Keratinocyte (primary cell): ENCODE measurements around the gene GNLY. TPM values are rescaled to one million over a fixed set of nuclear protein-coding genes. Genes with fewer than 3 reads are reported as not detected.

ENCODE experiments used
- DNase-seq: peaks from one replicate; pipeline ENCODE4 v3.0.0-alpha.2; 2011; ENCODE audit warnings: low read depth, missing footprints, low spot score
- FAIRE-seq: peaks from 2 replicates; lab custom pipeline; 2011; peaks lifted over from hg19 to GRCh38; lab: Jason Lieb, UNC
- H2AFZ ChIP-seq: 2 replicates; pipeline ENCODE4 v1.6.0; 2012; ENCODE audit warnings: low read length, control low read depth, inconsistent platforms; ENCODE audit not compliant: control insufficient read depth
- H3K27ac ChIP-seq: 2 replicates; pipeline ENCODE4 v1.5.1; 2011; ENCODE audit warnings: low read length; ENCODE audit not compliant: control insufficient read depth, insufficient read depth
- H3K27me3 ChIP-seq: 3 replicates; pipeline ENCODE4 v1.6.0; 2011; ENCODE audit warnings: low read length; ENCODE audit not compliant: control insufficient read depth, insufficient read depth; ENCODE audit errors: extremely low read depth
- H3K36me3 ChIP-seq, 2 experiments: 2 replicates in 1 of 2; 3 replicates in 1 of 2; pipeline ENCODE4 v1.5.1; 2011; ENCODE audit warnings: low read length in 2 of 2, mild to moderate bottlenecking in 1 of 2; ENCODE audit not compliant: control insufficient read depth in 2 of 2, insufficient read depth in 2 of 2; ENCODE audit errors: extremely low read depth in 1 of 2
- H3K4me1 ChIP-seq: 3 replicates; pipeline ENCODE4 v1.5.1; 2011; ENCODE audit warnings: low read length; ENCODE audit not compliant: control insufficient read depth, insufficient read depth; ENCODE audit errors: extremely low read depth
- H3K4me2 ChIP-seq: 3 replicates; pipeline ENCODE4 v1.6.0; 2011; ENCODE audit warnings: low read depth, low read length; ENCODE audit not compliant: control insufficient read depth, insufficient read depth; ENCODE audit errors: extremely low read depth
- H3K4me3 ChIP-seq, 3 experiments: fragments of 200-600 bp in 1 of 3; sonication (generic) in 1 of 3; 2 replicates in 2 of 3; 3 replicates in 1 of 3; pipeline ENCODE4 v1.5.1; 2011 to 2016; ENCODE audit warnings: low read length in 3 of 3, mild to moderate bottlenecking in 3 of 3, control low read depth in 2 of 3, inconsistent platforms in 1 of 3, low read depth in 1 of 3, mixed read lengths in 1 of 3, mixed run types in 1 of 3, moderate library complexity in 1 of 3; ENCODE audit not compliant: control insufficient read depth in 2 of 3, insufficient read depth in 2 of 3; ENCODE audit errors: extremely low read depth in 1 of 3
- H3K79me2 ChIP-seq: 2 replicates; pipeline ENCODE4 v1.6.0; 2012; ENCODE audit warnings: low read length; ENCODE audit not compliant: control insufficient read depth, insufficient read depth
- H3K9ac ChIP-seq: 3 replicates; pipeline ENCODE4 v1.6.0; 2011; ENCODE audit warnings: low read length; ENCODE audit not compliant: control insufficient read depth, insufficient read depth; ENCODE audit errors: extremely low read depth
- H3K9me1 ChIP-seq: 3 replicates; pipeline ENCODE4 v1.6.0; 2011; ENCODE audit warnings: low read length; ENCODE audit not compliant: control insufficient read depth, insufficient read depth; ENCODE audit errors: extremely low read depth
- H3K9me3 ChIP-seq: 2 replicates; pipeline ENCODE4 v1.5.1; 2012; ENCODE audit warnings: low read depth, low read length; ENCODE audit not compliant: control insufficient read depth
- H4K20me1 ChIP-seq: 3 replicates; pipeline ENCODE4 v1.6.0; 2011; ENCODE audit warnings: low read length; ENCODE audit not compliant: control insufficient read depth, insufficient read depth; ENCODE audit errors: extremely low read depth
- EZH2 ChIP-seq: IDR thresholded peaks from one replicate; pipeline ENCODE4 v1.6.1; 2012; ENCODE audit warnings: inconsistent platforms, mild to moderate bottlenecking, low read length, moderate library complexity
- dilution Hi-C: fragments of 300-500 bp; cut with MboI; formaldehyde crosslinking; loops from one replicate; pipeline ENCODE4 v1.7.0; 2020; ENCODE audit warnings: low sequenced_read_pairs; ENCODE audit not compliant: extremely low pct_ligation_motif_present
- polyA plus RNA-seq, 5 experiments: library from polyadenylated mRNA; depleted of rRNA in 3 of 5; stranded (reverse) in 3 of 5; stranded (forward) in 1 of 5; unstranded in 1 of 5; fragments of >200 nt; gene quantifications; 1 replicate in 1 of 5; 2 replicates in 3 of 5; 3 replicates in 1 of 5; pipeline versions ENCODE4 v1.2.1 to v1.2.3, GENCODE V29; 2011 to 2012; ENCODE audit warnings: missing spikeins in 2 of 5, low read depth in 1 of 5, low replicate concordance in 1 of 5
- TF ChIP-seq, protein P1 (sequence below), 3 experiments: IDR thresholded peaks in 1 of 3; conservative IDR thresholded peaks in 1 of 3; optimal IDR thresholded peaks in 1 of 3; 2 replicates in 2 of 3; 3 replicates in 1 of 3; pipeline versions ENCODE3 to v1.5.1; 2011; ENCODE audit warnings: low read length in 3 of 3, mild to moderate bottlenecking in 3 of 3, moderate library complexity in 2 of 3, control low read depth in 1 of 3, inconsistent platforms in 1 of 3; ENCODE audit not compliant: insufficient read depth in 2 of 3; ENCODE audit errors: extremely low read depth in 1 of 3

GNLY gene
- polyA plus RNA-seq, 1 donor (not counting 4 experiments of a cell fraction or from before 2014, with no cell fraction given) = not detected

DNA sequence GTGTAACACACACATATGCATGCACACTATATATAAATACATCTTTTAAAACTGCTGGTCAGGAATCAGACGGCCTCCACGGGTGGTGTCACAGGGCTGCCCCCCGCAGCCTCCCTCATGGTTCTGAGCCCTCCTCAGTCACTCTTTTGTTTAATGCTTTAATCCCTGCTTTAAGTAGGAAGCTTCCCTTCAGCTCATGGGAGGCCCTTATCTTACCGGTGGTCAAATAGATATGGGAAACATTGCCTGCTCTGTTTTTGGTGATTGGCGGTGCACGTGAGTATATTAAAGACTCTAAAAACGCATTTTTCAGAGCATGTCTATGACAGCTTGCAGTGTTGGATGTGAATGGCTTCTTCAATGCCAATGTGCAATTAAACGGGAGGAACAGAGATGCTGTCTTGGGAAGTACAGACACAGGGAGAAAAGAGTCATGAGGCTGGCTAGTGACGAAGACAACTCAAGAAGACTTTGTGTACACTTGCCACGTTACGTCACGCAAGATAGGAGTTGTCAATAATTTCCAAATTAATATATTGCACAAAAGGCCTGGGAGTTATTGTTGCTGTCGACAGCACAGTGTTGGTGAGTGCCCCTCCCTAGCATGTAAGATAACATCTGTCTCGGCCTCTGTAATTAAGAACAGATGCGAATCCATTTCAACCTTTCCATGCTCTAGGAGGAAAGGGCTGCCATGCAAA, 23.3 kb downstream of the GNLY start:
- H3K9me1 ChIP-seq = no peaks in the 10 kb centered on the region
- DNase-seq (no peak), FAIRE-seq (no peak)
- no peaks in the 10 kb centered on the region for H3K9me3 ChIP-seq
- H3K4me2 ChIP-seq = no peak overlapping the region
- H3K27ac ChIP-seq = no peak overlapping the region
- no peak overlapping the region for H2AFZ ChIP-seq
- TF ChIP-seq, protein P1, sequence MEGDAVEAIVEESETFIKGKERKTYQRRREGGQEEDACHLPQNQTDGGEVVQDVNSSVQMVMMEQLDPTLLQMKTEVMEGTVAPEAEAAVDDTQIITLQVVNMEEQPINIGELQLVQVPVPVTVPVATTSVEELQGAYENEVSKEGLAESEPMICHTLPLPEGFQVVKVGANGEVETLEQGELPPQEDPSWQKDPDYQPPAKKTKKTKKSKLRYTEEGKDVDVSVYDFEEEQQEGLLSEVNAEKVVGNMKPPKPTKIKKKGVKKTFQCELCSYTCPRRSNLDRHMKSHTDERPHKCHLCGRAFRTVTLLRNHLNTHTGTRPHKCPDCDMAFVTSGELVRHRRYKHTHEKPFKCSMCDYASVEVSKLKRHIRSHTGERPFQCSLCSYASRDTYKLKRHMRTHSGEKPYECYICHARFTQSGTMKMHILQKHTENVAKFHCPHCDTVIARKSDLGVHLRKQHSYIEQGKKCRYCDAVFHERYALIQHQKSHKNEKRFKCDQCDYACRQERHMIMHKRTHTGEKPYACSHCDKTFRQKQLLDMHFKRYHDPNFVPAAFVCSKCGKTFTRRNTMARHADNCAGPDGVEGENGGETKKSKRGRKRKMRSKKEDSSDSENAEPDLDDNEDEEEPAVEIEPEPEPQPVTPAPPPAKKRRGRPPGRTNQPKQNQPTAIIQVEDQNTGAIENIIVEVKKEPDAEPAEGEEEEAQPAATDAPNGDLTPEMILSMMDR (optimal IDR thresholded peaks at IDR 0.05 in 1 of 3, IDR thresholded peaks at IDR 0.05 in 1 of 3, conservative IDR thresholded peaks at IDR 0.05 in 1 of 3; ENCODE audit: extremely low read depth in 1 of 3, insufficient read depth in 2 of 3, low read length in 3 of 3) = no peak
- no peak for TF ChIP-seq EZH2
- peaks cover 3% of the 10 kb centered on the region for H4K20me1 ChIP-seq
- H3K36me3 ChIP-seq = no peaks in the 10 kb centered on the region
- no peak overlapping the region for H3K4me3 ChIP-seq
- no peaks in the 10 kb centered on the region for H3K79me2 ChIP-seq
- H3K9ac ChIP-seq = no peak overlapping the region
- dilution Hi-C loops = loop anchor here (25.0 kb wide), 1 partner anchor 95 kb away; no protein-coding TSS in a partner anchor
- H3K4me1 ChIP-seq = no peaks in the 10 kb centered on the region
- H3K27me3 ChIP-seq = peaks cover 5% of the 10 kb centered on the region

DNA sequence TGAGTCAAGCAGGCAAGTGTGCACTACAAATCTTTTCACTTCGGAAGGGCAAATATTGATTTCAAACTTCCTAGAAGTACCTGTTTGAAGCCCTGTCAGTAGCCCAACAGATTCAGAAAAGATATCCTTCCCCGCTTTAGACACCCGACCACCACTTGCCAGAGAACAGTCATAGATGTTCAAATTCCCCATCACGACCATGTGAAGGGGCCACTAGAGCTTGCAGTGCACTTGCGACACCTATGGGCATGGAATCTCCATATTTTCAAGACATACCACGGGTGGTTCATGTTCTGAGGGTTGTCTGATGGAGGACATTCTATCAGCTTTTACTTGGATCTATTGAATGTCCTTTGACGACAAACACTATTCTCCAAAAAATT, 23.8 kb downstream of the GNLY start:
- Histone ChIP-seq H3K79me2 (no peaks in the 10 kb centered on the region), H3K27ac (no peak overlapping the region), H4K20me1 (peaks cover 3% of the 10 kb centered on the region), H3K9me3 (no peaks in the 10 kb centered on the region), H3K4me1 (no peaks in the 10 kb centered on the region), H2AFZ (no peak overlapping the region), H3K4me2 (no peak overlapping the region), H3K9ac (no peak overlapping the region), H3K4me3 (no peak overlapping the region), H3K36me3 (no peaks in the 10 kb centered on the region), H3K9me1 (no peaks in the 10 kb centered on the region), H3K27me3 (peaks cover 5% of the 10 kb centered on the region)
- no peak for DNase-seq
- FAIRE-seq = no peak
- dilution Hi-C loops = loop anchor here (25.0 kb wide), 1 partner anchor 94 kb away; no protein-coding TSS in a partner anchor
- TF ChIP-seq, protein P1 (optimal IDR thresholded peaks at IDR 0.05 in 1 of 3, IDR thresholded peaks at IDR 0.05 in 1 of 3, conservative IDR thresholded peaks at IDR 0.05 in 1 of 3; ENCODE audit: extremely low read depth in 1 of 3, insufficient read depth in 2 of 3, low read length in 3 of 3) = no peak
- no peak for TF ChIP-seq EZH2
